Activated naive CD8-positive, alpha-beta T cell treated with anti-CD3 and anti-CD28 coated beads, Interleukin-2, amount 10 ng/mL, durations not matched to agents 7 days and 5 days (primary cell): ENCODE data around the gene RAB14. TPM values are rescaled to one million over a fixed set of nuclear protein-coding genes. Genes with fewer than 3 reads are reported as not detected.
"Not testable (repeated sequence)": the region's sequence is repeated elsewhere in the genome, so short reads cannot be mapped to it uniquely, and the experiment has no call there.

ENCODE experiments used
- ATAC-seq: fragments of 150-1000 bp; cut with Tn5 transposase; one replicate; pipeline ENCODE4 v1.10.0; 2021; ENCODE audit warnings: low read depth, moderate library complexity
- POLR2A ChIA-PET: fragments of 350-600 bp; sonication (Branson Sonifier 250); formaldehyde crosslinking; loops from one replicate; lab custom pipeline; 2021; ENCODE audit warnings: antibody characterized with exemption; lab: Charles Lee
- DNase-seq: peaks from one replicate; pipeline ENCODE4 v3.0.0; 2021
- H3K27ac Mint-ChIP-seq: one replicate; pipeline ENCODE4 v1.8.0; 2022; ENCODE audit warnings: mild to moderate bottlenecking, mixed read lengths
- H3K27me3 Mint-ChIP-seq: one replicate; pipeline ENCODE4 v1.8.0; 2022; ENCODE audit warnings: mild to moderate bottlenecking, moderate library complexity, mixed read lengths
- H3K36me3 Mint-ChIP-seq: one replicate; pipeline ENCODE4 v1.8.0; 2021; ENCODE audit warnings: mild to moderate bottlenecking, mixed read lengths
- H3K4me1 Mint-ChIP-seq: one replicate; pipeline ENCODE4 v1.8.0; 2021; ENCODE audit warnings: mixed read lengths
- H3K4me3 Mint-ChIP-seq: one replicate; pipeline ENCODE4 v1.8.0; 2022; ENCODE audit warnings: mild to moderate bottlenecking, moderate library complexity, mixed read lengths
- H3K9me3 Mint-ChIP-seq: one replicate; pipeline ENCODE4 v1.8.0; 2021; ENCODE audit warnings: mixed read lengths
- total RNA-seq, 2 experiments: library from RNA; stranded (reverse); gene quantifications; one replicate each; pipeline ENCODE4 v1.2.3, GENCODE V29; 2021

RAB14 gene
- total RNA-seq, 2 experiments from 2014 or later, result 68.3 to 70.5 TPM

DNA sequence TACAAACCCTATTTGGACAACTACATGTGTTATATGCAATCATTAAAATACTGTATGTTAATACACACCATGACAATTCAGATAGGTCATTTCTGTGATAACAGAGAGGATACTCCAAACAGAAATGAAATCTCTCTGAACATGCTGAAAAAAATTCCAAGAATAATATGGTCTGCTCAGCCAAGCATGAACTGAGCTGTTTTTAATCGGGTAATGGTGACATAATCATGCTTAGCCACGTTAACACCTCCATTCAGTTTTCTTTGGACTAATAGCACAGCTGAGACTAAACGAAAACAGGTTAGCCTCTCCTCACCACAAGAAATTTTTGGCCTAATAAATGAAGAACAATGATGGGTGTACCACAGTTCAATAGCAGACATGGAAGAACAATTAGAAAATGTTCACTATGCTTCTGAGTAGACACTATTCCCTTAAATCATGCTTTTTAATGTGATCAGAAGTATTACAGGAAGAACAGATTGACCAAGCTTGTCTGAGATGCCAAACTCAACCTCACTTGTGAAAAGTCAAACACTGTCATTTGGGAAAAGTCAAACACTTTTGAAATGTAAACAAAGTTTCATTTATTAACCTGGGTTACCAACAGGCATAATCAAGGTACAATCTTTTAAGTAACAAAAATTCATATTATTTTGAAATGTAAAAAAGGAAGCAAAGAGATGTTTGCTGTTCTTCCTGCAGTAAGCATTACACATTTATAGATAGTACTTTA lies 19.4 kb downstream of the RAB14 start:
- H3K9me3 Mint-ChIP-seq, result no peaks in the 10 kb centered on the region
- H3K4me3 Mint-ChIP-seq, result no peak overlapping the region
- POLR2A ChIA-PET, result no interaction called here
- H3K27ac Mint-ChIP-seq, result no peak overlapping the region
- DNase-seq, result no peak
- H3K4me1 Mint-ChIP-seq, result peaks cover 14% of the 10 kb centered on the region
- H3K27me3 Mint-ChIP-seq, result no peaks in the 10 kb centered on the region
- peaks cover 24% of the 10 kb centered on the region for H3K36me3 Mint-ChIP-seq
- no peak for ATAC-seq

DNA sequence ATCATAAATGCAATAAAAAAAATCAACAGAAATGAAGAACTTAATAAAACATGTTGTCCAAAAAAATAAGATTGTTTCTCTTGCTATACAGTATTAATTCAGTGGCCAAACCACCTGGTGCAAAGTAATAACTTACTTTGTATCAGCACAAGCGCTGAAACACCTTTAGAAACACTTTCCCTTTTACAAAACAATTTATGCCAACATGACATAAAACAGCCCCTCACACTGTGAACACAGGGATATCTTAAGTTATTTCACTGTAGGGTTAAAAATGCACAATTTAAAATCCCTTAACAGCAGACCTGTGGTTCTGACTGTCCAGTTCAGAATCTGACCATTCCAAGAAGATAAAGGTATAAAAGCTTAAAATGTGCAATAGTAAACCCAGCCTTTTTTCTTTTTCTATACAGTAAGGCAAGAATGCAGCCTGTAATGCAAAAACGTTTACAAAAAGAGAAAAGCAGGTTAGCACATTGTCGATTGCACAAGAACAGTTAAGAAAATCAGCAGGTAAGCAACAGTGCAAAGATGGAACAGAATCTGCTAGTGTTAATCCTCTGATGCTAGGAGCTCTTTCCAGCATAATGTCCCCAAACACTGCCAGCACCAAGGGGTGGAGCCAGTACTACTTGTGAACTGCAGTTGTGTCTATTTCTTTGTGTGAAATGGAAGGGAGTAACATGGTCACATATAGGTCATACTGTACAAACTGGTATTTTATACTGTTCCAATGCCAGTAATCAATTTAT lies 21.6 kb downstream of the RAB14 start:
- DNase-seq, result no peak
- Mint-ChIP-seq H3K4me1 (peaks cover 2% of the 10 kb centered on the region), H3K27ac (peak overlapping the region; percentile 38), H3K9me3 (no peaks in the 10 kb centered on the region), H3K36me3 (peaks cover 18% of the 10 kb centered on the region), H3K27me3 (no peaks in the 10 kb centered on the region), H3K4me3 (no peak overlapping the region)
- no peak for ATAC-seq
- POLR2A ChIA-PET, result no interaction called here

DNA sequence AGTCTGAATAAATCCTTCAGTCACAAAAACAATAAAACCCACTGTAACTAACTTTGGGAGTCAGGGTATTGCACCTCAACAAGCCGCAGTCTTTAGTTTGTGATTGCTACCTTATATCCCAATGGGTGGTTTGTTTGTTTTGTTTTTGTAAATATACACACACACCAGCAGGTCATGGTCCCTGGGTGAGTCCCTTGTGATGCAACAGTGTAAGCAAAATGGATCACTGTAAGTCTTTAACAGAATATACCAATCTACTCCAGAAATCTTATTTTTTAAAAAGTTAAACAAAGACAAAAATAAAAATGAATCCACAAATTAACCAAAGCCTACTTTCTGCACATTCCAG lies 22.3 kb downstream of the RAB14 start:
- peaks cover 22% of the 10 kb centered on the region for H3K36me3 Mint-ChIP-seq
- H3K9me3 Mint-ChIP-seq, H3K4me1 Mint-ChIP-seq, H3K4me3 Mint-ChIP-seq, DNase-seq, POLR2A ChIA-PET, H3K27ac Mint-ChIP-seq, H3K27me3 Mint-ChIP-seq, ATAC-seq: not testable (repeated sequence)

DNA sequence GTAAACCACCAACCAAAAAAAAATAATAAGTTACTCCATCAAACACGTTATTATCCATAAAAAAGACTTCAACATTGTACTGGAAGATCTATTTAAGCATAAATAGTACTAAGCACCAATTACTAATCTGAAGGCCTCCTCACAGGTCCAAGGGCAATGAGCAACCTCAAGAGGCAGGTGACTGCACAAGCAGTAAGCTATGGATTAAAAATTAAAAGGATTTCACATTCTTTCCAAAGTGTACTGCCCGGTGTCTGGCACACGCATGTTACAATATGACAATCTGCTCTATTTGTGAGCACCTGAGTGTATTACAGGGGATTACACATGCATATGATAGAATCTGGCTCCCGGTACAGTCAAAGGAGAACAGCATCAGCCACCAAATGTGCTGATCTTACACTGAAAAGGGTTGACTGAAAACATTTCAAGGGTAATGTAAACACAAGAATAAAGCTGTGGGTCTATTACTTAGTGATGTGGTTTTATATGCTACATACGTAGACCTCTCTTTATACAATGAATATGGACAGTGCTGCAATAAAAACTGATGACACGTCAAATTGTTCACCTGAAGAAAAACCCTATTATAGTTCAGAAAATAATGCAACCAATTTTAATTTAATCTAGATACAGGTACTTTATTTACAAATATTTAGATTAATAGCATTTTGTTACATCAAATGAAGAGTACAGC lies 22.8 kb downstream of the RAB14 start:
- no peak overlapping the region for H3K27ac Mint-ChIP-seq
- H3K27me3 Mint-ChIP-seq, result no peaks in the 10 kb centered on the region

DNA sequence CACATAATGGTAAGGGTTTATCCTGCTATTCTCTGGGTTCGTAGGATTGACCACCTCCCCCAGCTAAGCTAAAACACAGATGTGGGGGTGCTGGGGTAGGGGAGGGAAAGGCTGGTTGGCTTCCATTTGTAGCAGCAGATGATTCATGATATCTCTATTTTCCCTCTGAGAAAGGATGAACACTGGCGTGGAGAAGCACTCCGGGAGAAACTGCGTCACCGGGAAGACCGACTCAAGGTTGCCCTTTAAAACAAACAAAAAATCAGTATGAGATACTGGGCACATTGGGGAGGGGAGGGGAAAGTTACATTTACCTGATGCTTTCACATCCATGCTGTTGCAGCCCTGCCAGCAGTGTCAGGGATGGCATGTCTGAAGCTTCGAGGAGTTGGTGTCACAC lies 28.2 kb downstream of the RAB14 start:
- peaks cover 55% of the 10 kb centered on the region for H3K36me3 Mint-ChIP-seq
- H3K4me3 Mint-ChIP-seq, result no peak overlapping the region
- DNase-seq (no peak), ATAC-seq (no peak)
- POLR2A ChIA-PET, result interaction anchor here (1.4 to 1.6 kb wide), 2 partner anchors 28 to 52 kb away, joined by 4 read pairs; partner anchors contain the start of gene RAB14
- peaks cover 9% of the 10 kb centered on the region for H3K4me1 Mint-ChIP-seq
- H3K9me3 Mint-ChIP-seq, result no peaks in the 10 kb centered on the region
- peak overlapping the region; percentile 36 for H3K27ac Mint-ChIP-seq
- no peaks in the 10 kb centered on the region for H3K27me3 Mint-ChIP-seq

More for the DNA sequence above, 22.8 kb downstream of the RAB14 start:
- H3K4me1 Mint-ChIP-seq, result no peaks in the 10 kb centered on the region
- H3K36me3 Mint-ChIP-seq, result peaks cover 24% of the 10 kb centered on the region
- POLR2A ChIA-PET, result no interaction called here
- H3K4me3 Mint-ChIP-seq, result no peak overlapping the region
- ATAC-seq (no peak), DNase-seq (no peak)
- no peaks in the 10 kb centered on the region for H3K9me3 Mint-ChIP-seq

DNA sequence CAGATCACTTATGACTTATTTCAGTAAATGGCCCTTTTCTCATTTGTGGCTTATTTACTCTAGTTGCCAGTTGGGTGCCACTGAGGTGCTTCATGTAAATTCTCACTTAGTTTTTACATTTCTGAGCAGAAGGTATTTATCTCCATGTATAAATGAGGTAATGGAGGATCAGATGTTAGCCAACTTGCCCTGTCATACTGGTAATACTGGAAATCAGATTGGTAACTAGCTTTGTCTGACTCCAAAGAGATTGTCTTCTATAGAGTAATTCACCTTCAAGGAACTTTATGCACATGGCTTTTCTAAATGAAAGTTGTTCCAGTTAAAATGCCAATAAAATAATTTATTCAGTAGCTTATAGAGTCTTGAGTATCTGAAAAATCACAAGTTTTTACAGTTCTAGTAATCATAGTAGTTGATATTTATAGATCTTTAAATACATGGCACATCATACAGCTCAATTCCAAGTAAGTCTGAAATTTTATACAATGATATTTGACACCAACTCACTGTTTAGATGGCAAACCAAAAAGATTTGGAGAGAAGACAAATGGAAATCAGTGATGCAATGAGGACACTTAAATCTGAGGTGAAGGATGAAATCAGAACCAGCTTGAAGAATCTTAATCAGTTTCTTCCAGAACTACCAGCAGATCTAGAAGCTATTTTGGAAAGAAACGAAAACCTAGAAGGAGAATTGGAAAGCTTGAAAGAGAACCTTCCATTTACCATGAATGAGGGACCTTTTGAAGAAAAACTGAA lies 28.8 kb downstream of the RAB14 start:
- no peak overlapping the region for H3K27ac Mint-ChIP-seq
- no peak for ATAC-seq
- peaks cover 57% of the 10 kb centered on the region for H3K36me3 Mint-ChIP-seq

DNA sequence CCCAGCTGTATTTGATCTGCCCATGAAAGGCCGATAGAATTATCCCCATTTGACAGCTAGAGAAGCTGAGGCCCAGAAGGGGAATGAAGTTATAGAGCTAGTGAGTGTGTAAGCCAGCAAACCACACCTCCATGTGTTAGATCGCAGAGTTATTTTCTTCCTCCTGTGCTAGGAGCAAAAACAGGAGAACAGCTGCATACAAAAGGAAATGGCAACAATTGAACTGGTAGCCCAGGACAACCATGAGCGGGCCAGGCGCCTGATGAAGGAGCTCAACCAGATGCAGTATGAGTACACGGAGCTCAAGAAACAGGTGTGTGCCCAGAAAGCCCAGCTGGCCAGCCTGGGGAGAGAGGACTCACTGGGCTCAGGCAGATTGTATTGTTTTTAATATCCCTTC lies 30.4 kb downstream of the RAB14 start:
- Mint-ChIP-seq H3K9me3 (no peaks in the 10 kb centered on the region), H3K27me3 (no peaks in the 10 kb centered on the region), H3K4me3 (no peak overlapping the region), H3K4me1 (peaks cover 12% of the 10 kb centered on the region), H3K27ac (no peak overlapping the region), H3K36me3 (peaks cover 61% of the 10 kb centered on the region)
- POLR2A ChIA-PET, result no interaction called here
- ATAC-seq (no peak), DNase-seq (no peak)

More for the DNA sequence above, 28.8 kb downstream of the RAB14 start:
- POLR2A ChIA-PET, result interaction anchor here (1.0 to 1.6 kb wide), 3 partner anchors 13 to 52 kb away, joined by 4 read pairs; partner anchors contain the start of gene RAB14
- H3K27me3 Mint-ChIP-seq, result no peaks in the 10 kb centered on the region
- H3K9me3 Mint-ChIP-seq, result no peaks in the 10 kb centered on the region
- DNase-seq, result no peak
- peaks cover 11% of the 10 kb centered on the region for H3K4me1 Mint-ChIP-seq
- no peak overlapping the region for H3K4me3 Mint-ChIP-seq

DNA sequence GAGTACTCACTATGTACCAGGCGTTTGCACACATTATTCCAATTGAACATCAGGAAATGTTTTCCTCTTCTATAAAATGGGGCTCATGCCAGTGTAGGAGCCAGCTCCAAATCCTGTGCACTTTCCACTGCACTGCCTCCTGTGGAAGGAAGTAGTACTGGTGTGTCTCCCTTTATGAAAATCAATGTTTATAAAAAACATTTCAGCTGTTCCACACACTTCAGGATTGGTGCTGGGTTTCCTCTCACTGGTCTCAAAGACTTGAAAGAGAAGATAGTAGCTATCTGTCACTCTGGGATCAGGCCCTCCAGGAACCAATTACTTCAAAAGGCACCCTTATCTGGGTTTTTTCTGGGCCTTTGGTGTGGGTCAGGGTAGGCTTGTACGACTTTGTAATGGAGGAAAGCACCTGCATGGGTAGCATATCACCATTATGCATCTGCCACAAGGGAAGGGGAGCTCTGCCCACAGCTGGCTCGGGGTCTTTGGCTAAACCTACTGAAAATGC lies 32.5 kb downstream of the RAB14 start:
- H3K4me3 Mint-ChIP-seq, result no peak overlapping the region

DNA sequence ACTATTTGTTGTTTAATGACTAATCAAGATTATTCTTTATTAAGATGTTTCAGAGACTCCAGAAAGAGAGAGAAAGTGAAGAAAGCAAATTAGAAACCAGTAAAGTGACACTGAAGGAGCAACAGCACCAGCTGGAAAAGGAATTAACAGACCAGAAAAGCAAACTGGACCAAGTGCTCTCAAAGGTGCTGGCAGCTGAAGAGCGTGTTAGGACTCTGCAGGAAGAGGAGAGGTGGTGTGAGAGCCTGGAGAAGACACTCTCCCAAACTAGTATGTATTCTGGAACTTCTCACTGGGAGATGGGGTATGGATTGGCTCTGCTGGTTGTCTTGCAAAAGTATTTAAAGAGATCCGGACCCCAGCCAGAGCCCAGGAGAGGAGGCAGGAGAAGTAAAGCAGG lies 33.6 kb downstream of the RAB14 start:
- no peak for DNase-seq
- Mint-ChIP-seq H3K36me3 (peaks cover 57% of the 10 kb centered on the region), H3K27ac (peak overlapping the region; percentile 68), H3K4me3 (no peak overlapping the region), H3K27me3 (no peaks in the 10 kb centered on the region), H3K4me1 (peaks cover 12% of the 10 kb centered on the region), H3K9me3 (no peaks in the 10 kb centered on the region)
- ATAC-seq, result no peak
- POLR2A ChIA-PET, result no interaction called here

More for the DNA sequence above, 32.5 kb downstream of the RAB14 start:
- Mint-ChIP-seq H3K27me3 (no peaks in the 10 kb centered on the region), H3K4me1 (peaks cover 12% of the 10 kb centered on the region), H3K9me3 (no peaks in the 10 kb centered on the region), H3K36me3 (peaks cover 63% of the 10 kb centered on the region), H3K27ac (peak overlapping the region; percentile 60)
- POLR2A ChIA-PET, result no interaction called here
- DNase-seq (no peak), ATAC-seq (peak; percentile 75)

DNA sequence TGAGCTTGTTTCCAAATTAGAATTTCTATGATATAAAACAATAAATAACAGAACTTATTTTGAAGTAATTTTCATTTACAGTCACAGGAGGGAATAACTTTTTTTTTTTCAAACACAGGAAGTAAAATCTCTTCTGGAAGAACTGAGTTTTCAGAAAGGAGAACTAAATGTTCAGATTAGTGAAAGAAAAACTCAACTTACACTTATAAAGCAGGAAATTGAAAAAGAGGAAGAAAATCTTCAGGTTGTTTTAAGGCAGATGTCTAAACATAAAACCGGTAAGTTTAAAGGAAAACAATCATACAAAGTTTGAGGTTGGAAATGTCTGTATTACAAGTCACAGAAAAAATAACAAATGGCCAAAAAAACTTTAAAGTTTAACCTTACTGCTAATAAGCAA lies 41.6 kb downstream of the RAB14 start:
- Mint-ChIP-seq H3K36me3 (peaks cover 45% of the 10 kb centered on the region), H3K4me3 (no peak overlapping the region), H3K9me3 (no peaks in the 10 kb centered on the region), H3K27me3 (no peaks in the 10 kb centered on the region), H3K27ac (no peak overlapping the region), H3K4me1 (peaks cover 13% of the 10 kb centered on the region)
- POLR2A ChIA-PET, result no interaction called here
- DNase-seq (no peak), ATAC-seq (no peak)

DNA sequence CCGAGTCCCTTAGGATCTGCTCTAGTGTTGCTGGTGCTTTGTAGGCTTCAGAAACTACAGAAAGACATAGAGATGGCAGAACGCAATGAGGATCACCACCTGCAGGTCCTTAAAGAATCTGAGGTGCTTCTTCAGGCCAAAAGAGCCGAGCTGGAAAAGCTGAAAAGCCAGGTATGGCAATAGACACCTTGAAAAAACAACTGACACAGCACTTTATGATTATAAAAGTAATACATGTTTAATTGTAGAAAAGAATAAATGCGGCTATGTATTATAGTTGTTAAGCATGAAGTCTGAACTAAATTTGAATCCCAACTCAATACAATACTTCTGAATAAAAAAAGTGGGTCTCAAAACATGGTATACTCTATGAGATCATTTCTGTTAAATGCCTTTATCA lies 43.7 kb downstream of the RAB14 start:
- Mint-ChIP-seq H3K4me1 (peaks cover 24% of the 10 kb centered on the region), H3K27ac (no peak overlapping the region), H3K9me3 (no peaks in the 10 kb centered on the region), H3K36me3 (peaks cover 45% of the 10 kb centered on the region), H3K27me3 (no peaks in the 10 kb centered on the region), H3K4me3 (no peak overlapping the region)
- ATAC-seq (no peak), DNase-seq (no peak)
- POLR2A ChIA-PET, result interaction anchor here (0.6 kb wide), 1 partner anchor 37 kb away, joined by 3 read pairs; no protein-coding TSS in a partner anchor

DNA sequence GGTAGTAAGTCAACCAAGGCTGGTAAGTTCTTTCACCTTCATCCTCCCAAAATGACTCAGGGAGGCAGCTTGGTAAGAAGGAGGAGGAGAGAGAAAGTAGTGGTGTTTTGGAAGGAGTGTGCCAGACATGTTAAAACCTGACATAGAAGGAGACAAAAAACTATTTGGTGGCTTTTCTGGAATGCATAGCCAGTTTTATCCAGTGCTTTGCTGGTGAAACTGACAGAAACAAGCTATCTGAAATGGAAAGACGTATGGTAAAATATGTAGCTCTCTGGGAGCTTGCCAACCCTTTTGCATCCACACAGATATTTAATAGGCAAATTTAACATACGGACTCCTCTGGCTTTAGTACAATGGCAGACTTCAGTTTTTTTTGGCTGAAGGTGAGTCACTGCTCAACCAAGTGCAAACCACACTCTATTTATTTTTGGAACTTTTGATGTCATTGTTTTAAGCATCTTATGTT lies 45.4 kb downstream of the RAB14 start:
- POLR2A ChIA-PET, result no interaction called here
- peak; percentile 82 for ATAC-seq
- Mint-ChIP-seq H3K27ac (peak overlapping the region; percentile 86), H3K36me3 (peaks cover 52% of the 10 kb centered on the region), H3K9me3 (no peaks in the 10 kb centered on the region), H3K4me1 (peaks cover 34% of the 10 kb centered on the region), H3K27me3 (no peaks in the 10 kb centered on the region), H3K4me3 (peak overlapping the region; percentile 37)
- no peak for DNase-seq
